SK-N-SH (cell line): ENCODE results near the gene SSPN. TPM values are rescaled to one million over a fixed set of nuclear protein-coding genes. Genes with fewer than 3 reads are reported as not detected.

Experiments
- CTCF ChIA-PET: fragments of 300-600, 350-600 bp; formaldehyde crosslinking; extraction: SDS; loops from one replicate; lab custom pipeline; 2021; lab: Yijun Ruan, JAX
- POLR2A ChIA-PET: fragments of 350-600 bp; sonication (Branson Sonifier 250); formaldehyde crosslinking; extraction: SDS; loops from one replicate; lab custom pipeline; 2020; ENCODE audit warnings: antibody characterized with exemption, inconsistent platforms; lab: Yijun Ruan, JAX
- DNase-seq: peaks from one replicate; pipeline ENCODE4 v3.0.0; 2012
- H2AFZ ChIP-seq: fragments of 200-600 bp; sonication (generic); 2 replicates; pipeline ENCODE4 v1.8.1; 2016; ENCODE audit warnings: antibody characterized with exemption, mild to moderate bottlenecking, low read depth
- H3F3A ChIP-seq: fragments of 200-600 bp; sonication (generic); replicated peaks from 2 replicates; pipeline ENCODE3; 2016; ENCODE audit warnings: antibody characterized with exemption, mild to moderate bottlenecking; ENCODE audit not compliant: insufficient read depth
- H3K27ac ChIP-seq, 2 experiments: fragments of 200-500 bp in 1 of 2; fragments of 200-600 bp in 1 of 2; sonication (Bioruptor generic) in 1 of 2; sonication (generic), shearing (Covaris generic) in 1 of 2; 2 replicates each; pipeline versions ENCODE4 v1.5.1 to v1.6.1; 2014 to 2016; ENCODE audit warnings: low read depth in 2 of 2, inconsistent platforms in 1 of 2, low read length in 1 of 2, mild to moderate bottlenecking in 1 of 2, mixed read lengths in 1 of 2
- H3K27me3 ChIP-seq: fragments of 200-600 bp; sonication (generic), shearing (Covaris generic); 2 replicates; pipeline ENCODE4 v1.6.1; 2016; ENCODE audit warnings: mixed run types; ENCODE audit not compliant: insufficient read depth
- H3K36me3 ChIP-seq, 2 experiments: fragments of 200-500 bp in 1 of 2; fragments of 200-600 bp in 1 of 2; sonication (Bioruptor generic) in 1 of 2; sonication (generic) in 1 of 2; replicated peaks in 1 of 2; 2 replicates each; pipeline versions ENCODE3 to v1.5.1; 2014 to 2016; ENCODE audit warnings: low read length in 1 of 2, mild to moderate bottlenecking in 1 of 2; ENCODE audit not compliant: insufficient read depth in 2 of 2, control insufficient read depth in 1 of 2
- H3K4me1 ChIP-seq, 2 experiments: fragments of 200-500 bp in 1 of 2; fragments of 200-600 bp in 1 of 2; sonication (Bioruptor generic) in 1 of 2; sonication (generic), shearing (Covaris generic) in 1 of 2; 2 replicates each; pipeline versions ENCODE4 v1.5.1 to v1.6.1; 2014 to 2016; ENCODE audit warnings: low read depth in 1 of 2, low read length in 1 of 2, mixed run types in 1 of 2; ENCODE audit not compliant: insufficient read depth in 2 of 2, control insufficient read depth in 1 of 2
- H3K4me2 ChIP-seq: fragments of 200-600 bp; sonication (generic), shearing (Covaris generic); 2 replicates; pipeline ENCODE4 v1.6.1; 2017; ENCODE audit warnings: mixed run types
- H3K4me3 ChIP-seq, 2 experiments: fragments of 200-500 bp in 1 of 2; fragments of 200-600 bp in 1 of 2; sonication (Bioruptor generic) in 1 of 2; sonication (generic), shearing (Covaris generic) in 1 of 2; 2 replicates each; pipeline versions ENCODE4 v1.5.1 to v1.8.1; 2014 to 2016; ENCODE audit warnings: low read depth in 2 of 2, inconsistent platforms in 1 of 2, low read length in 1 of 2, mild to moderate bottlenecking in 1 of 2, mixed read lengths in 1 of 2, moderate library complexity in 1 of 2
- H3K79me2 ChIP-seq: fragments of 200-600 bp; sonication (generic); 2 replicates; pipeline ENCODE4 v1.8.1; 2017; ENCODE audit warnings: mild to moderate bottlenecking; ENCODE audit not compliant: insufficient read depth
- H3K9ac ChIP-seq: fragments of 200-600 bp; sonication (generic); 2 replicates; pipeline ENCODE4 v1.6.1; 2017; ENCODE audit warnings: mixed run types
- H3K9me2 ChIP-seq: fragments of 200-600 bp; sonication (generic); 2 replicates; pipeline ENCODE4 v1.6.1; 2017; ENCODE audit warnings: mixed run types
- H3K9me3 ChIP-seq: fragments of 200-600 bp; sonication (generic); 2 replicates; pipeline ENCODE4 v1.6.1; 2017; ENCODE audit warnings: mixed run types, mild to moderate bottlenecking, moderate library complexity
- H4K20me1 ChIP-seq: fragments of 200-600 bp; sonication (generic); 2 replicates; pipeline ENCODE4 v1.6.1; 2017; ENCODE audit warnings: mild to moderate bottlenecking, mixed run types; ENCODE audit not compliant: insufficient read depth
- CHD2 ChIP-seq: fragments of 150-350 bp; IDR thresholded peaks from 2 replicates; pipeline ENCODE4 v1.6.1; 2018; ENCODE audit warnings: low read length; ENCODE audit not compliant: partially characterized antibody
- EP300 ChIP-seq, 2 experiments: IDR thresholded peaks; 2 replicates each; pipeline versions ENCODE4 v1.4.0 to v1.6.1; 2012; ENCODE audit warnings: borderline replicate concordance in 1 of 2, low read depth in 1 of 2, low read length in 1 of 2
- FOSL2 ChIP-seq: IDR thresholded peaks from 2 replicates; pipeline ENCODE4 v1.4.0; 2012; ENCODE audit warnings: low read depth, mild to moderate bottlenecking, moderate library complexity, borderline replicate concordance
- GABPA ChIP-seq: IDR thresholded peaks from 2 replicates; pipeline ENCODE4 v1.4.0; 2012; ENCODE audit warnings: low read depth, mild to moderate bottlenecking
- JUND ChIP-seq: IDR thresholded peaks from 2 replicates; pipeline ENCODE4 v1.4.0; 2012
- MAX ChIP-seq: IDR thresholded peaks from 2 replicates; pipeline ENCODE4 v1.4.0; 2012; ENCODE audit warnings: low read depth
- MEF2A ChIP-seq: IDR thresholded peaks from 2 replicates; pipeline ENCODE4 v1.4.0; 2012; ENCODE audit warnings: low read depth, borderline replicate concordance
- MXI1 ChIP-seq: IDR thresholded peaks from 2 replicates; pipeline ENCODE4 v1.6.1; 2012; ENCODE audit warnings: mild to moderate bottlenecking, low read depth, low read length, improper control_type of control experiment
- NFIC ChIP-seq: IDR thresholded peaks from 2 replicates; pipeline ENCODE4 v1.4.0; 2012; ENCODE audit warnings: borderline replicate concordance
- NRF1 ChIP-seq: IDR thresholded peaks from 2 replicates; pipeline ENCODE4 v1.6.1; 2012; ENCODE audit warnings: low read depth, mild to moderate bottlenecking, low read length
- POLR2AphosphoS5 ChIP-seq: IDR thresholded peaks from 2 replicates; pipeline ENCODE4 v1.6.1; 2012; ENCODE audit warnings: low read depth, low read length
- SMC3 ChIP-seq: IDR thresholded peaks from 2 replicates; pipeline ENCODE4 v1.6.1; 2012; ENCODE audit warnings: low read depth, low read length, improper control_type of control experiment
- TCF12 ChIP-seq: IDR thresholded peaks from 2 replicates; pipeline ENCODE4 v1.4.0; 2012
- WGBS: methylation state at CpG from one replicate; pipeline ENCODE4 v1.1.6; 2017; ENCODE audit warnings: low lambda C conversion rate; 5-methylcytosine and 5-hydroxymethylcytosine counted together
- polyA plus RNA-seq, 3 experiments: library from polyadenylated mRNA; depleted of rRNA; stranded (reverse); fragments of >200 nt; gene quantifications; 2 replicates each; pipeline ENCODE4 v1.2.3, GENCODE V29; 2012
- TF ChIP-seq, protein P1 (sequence below): IDR thresholded peaks from 2 replicates; pipeline ENCODE4; 2012
- TF ChIP-seq, protein P2 (sequence below): IDR thresholded peaks from 2 replicates; pipeline ENCODE4 v1.4.0; 2012; ENCODE audit warnings: low read depth, borderline replicate concordance
- TF ChIP-seq, protein P3 (sequence below): IDR thresholded peaks from 2 replicates; pipeline ENCODE4 v1.6.1; 2012; ENCODE audit warnings: mild to moderate bottlenecking, low read depth, low read length, moderate library complexity

The SSPN gene
- polyA plus RNA-seq, 1 of the 3 experiments (the other 2 are of a cell fraction) = 5.9 TPM

DNA sequence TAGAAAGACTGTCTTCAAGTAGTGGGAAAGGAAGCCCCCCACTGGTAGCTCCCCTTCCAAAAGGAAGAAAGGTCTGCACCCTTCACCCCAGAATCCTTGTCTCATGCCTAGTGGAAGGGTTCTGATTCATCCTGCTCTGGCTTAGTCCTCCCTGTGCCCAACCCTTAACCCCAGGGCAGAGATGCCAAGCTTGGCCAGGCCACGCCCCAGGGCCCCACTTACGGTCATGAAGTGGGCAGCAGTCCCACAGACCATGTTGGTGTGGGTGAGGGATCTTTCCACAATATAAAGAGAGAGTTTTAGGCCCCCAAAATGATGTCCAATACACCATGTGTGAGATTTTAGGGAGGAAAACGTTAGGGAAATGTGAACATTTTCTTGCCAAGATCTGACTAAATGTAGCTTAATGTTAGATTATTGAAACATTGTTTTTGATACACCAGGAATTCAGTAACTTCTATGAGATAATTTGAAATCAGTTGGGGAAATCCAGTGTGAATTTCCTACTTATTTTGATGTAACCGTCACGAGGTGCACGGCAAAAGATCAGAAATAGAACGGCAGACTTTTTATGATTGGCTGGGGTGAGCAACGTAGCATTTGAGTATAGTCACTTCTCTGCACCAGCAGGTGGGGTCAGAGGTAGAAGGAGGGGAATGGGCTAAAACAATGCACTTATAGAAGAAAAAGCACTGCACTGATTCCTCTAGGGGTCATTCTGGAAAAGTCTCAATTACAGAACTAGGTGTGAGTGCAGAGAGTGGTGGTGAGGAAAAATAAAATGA, 8.2 kb upstream of the SSPN start:
- ChIA-PET CTCF (interaction anchor here (0.8 to 1.7 kb wide), 2 partner anchors 9 to 65 kb away, joined by 3 to 4 read pairs; partner anchors contain the start of gene SSPN), POLR2A (no interaction called here)
- Histone ChIP-seq H3K4me2 (no peak overlapping the region), H3F3A (peaks cover 4% of the 10 kb centered on the region), H3K9me2 (no peaks in the 10 kb centered on the region), H3K27me3 (no peaks in the 10 kb centered on the region), H3K27ac (peak overlapping the region in 1 of 2 experiments; percentile 62; a peak in 2 of 4 replicates), H3K4me1 (peaks cover 0 to 5% of the 10 kb centered on the region in 2 experiments; a peak in 1 of 4 replicates), H3K9ac (no peak overlapping the region), H4K20me1 (no peaks in the 10 kb centered on the region), H3K9me3 (no peaks in the 10 kb centered on the region), H2AFZ (no peak overlapping the region), H3K79me2 (no peaks in the 10 kb centered on the region), H3K4me3 (no peak overlapping the region), H3K36me3 (no peaks in the 10 kb centered on the region)
- TF ChIP-seq SMC3 = no peak
- WGBS = 75% methylated on average over 8 of the region's 8 CpGs
- DNase-seq = no peak

GRCh38 chr12:26188127-26188526, 7.2 kb upstream of the SSPN start:
- TF ChIP-seq, protein P1, sequence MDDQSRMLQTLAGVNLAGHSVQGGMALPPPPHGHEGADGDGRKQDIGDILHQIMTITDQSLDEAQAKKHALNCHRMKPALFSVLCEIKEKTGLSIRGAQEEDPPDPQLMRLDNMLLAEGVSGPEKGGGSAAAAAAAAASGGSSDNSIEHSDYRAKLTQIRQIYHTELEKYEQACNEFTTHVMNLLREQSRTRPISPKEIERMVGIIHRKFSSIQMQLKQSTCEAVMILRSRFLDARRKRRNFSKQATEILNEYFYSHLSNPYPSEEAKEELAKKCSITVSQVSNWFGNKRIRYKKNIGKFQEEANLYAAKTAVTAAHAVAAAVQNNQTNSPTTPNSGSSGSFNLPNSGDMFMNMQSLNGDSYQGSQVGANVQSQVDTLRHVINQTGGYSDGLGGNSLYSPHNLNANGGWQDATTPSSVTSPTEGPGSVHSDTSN = peak; percentile 73
- TF ChIP-seq POLR2AphosphoS5 = peak; percentile 54; the same call in 1 of the 2 replicates
- peak; percentile 56 for TF ChIP-seq JUND
- TF ChIP-seq MXI1 = no peak
- TF ChIP-seq MEF2A = peak; percentile 58; the same call in 1 of the 2 replicates
- peak in 1 of 2 experiments; percentile 52; a peak in 1 of 4 replicates for TF ChIP-seq EP300 (IDR thresholded peaks at IDR 0.05; ENCODE audit: borderline replicate concordance in 1 of 2, low read depth in 1 of 2, low read length in 1 of 2)
- peak; percentile 17; the same call in 1 of the 2 replicates for TF ChIP-seq MAX
- TF ChIP-seq FOSL2 = peak; percentile 50
- TF ChIP-seq NFIC = peak; percentile 81; the same call in 1 of the 2 replicates
- TF ChIP-seq CHD2 = no peak
- no peak for TF ChIP-seq GABPA
- TF ChIP-seq, protein P2, sequence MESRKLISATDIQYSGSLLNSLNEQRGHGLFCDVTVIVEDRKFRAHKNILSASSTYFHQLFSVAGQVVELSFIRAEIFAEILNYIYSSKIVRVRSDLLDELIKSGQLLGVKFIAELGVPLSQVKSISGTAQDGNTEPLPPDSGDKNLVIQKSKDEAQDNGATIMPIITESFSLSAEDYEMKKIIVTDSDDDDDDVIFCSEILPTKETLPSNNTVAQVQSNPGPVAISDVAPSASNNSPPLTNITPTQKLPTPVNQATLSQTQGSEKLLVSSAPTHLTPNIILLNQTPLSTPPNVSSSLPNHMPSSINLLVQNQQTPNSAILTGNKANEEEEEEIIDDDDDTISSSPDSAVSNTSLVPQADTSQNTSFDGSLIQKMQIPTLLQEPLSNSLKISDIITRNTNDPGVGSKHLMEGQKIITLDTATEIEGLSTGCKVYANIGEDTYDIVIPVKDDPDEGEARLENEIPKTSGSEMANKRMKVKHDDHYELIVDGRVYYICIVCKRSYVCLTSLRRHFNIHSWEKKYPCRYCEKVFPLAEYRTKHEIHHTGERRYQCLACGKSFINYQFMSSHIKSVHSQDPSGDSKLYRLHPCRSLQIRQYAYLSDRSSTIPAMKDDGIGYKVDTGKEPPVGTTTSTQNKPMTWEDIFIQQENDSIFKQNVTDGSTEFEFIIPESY = peak; percentile 16; the same call in 1 of the 2 replicates
- peak; percentile 91 for TF ChIP-seq TCF12
- TF ChIP-seq, protein P3, sequence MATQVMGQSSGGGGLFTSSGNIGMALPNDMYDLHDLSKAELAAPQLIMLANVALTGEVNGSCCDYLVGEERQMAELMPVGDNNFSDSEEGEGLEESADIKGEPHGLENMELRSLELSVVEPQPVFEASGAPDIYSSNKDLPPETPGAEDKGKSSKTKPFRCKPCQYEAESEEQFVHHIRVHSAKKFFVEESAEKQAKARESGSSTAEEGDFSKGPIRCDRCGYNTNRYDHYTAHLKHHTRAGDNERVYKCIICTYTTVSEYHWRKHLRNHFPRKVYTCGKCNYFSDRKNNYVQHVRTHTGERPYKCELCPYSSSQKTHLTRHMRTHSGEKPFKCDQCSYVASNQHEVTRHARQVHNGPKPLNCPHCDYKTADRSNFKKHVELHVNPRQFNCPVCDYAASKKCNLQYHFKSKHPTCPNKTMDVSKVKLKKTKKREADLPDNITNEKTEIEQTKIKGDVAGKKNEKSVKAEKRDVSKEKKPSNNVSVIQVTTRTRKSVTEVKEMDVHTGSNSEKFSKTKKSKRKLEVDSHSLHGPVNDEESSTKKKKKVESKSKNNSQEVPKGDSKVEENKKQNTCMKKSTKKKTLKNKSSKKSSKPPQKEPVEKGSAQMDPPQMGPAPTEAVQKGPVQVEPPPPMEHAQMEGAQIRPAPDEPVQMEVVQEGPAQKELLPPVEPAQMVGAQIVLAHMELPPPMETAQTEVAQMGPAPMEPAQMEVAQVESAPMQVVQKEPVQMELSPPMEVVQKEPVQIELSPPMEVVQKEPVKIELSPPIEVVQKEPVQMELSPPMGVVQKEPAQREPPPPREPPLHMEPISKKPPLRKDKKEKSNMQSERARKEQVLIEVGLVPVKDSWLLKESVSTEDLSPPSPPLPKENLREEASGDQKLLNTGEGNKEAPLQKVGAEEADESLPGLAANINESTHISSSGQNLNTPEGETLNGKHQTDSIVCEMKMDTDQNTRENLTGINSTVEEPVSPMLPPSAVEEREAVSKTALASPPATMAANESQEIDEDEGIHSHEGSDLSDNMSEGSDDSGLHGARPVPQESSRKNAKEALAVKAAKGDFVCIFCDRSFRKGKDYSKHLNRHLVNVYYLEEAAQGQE = no peak
- no peak for TF ChIP-seq NRF1
- TF ChIP-seq, all 33 proteins: peak for 10
- Histone ChIP-seq H3K9ac (no peak overlapping the region), H3K9me2 (no peaks in the 10 kb centered on the region), H3K4me1 (peaks cover 0 to 5% of the 10 kb centered on the region in 2 experiments; a peak in 2 of 4 replicates), H3K79me2 (no peaks in the 10 kb centered on the region), H3K4me2 (0 out of 2 replicates have a peak overlapping the region, but pooled peaks have one; percentile 1), H3K27me3 (no peaks in the 10 kb centered on the region), H3K9me3 (no peaks in the 10 kb centered on the region), H4K20me1 (no peaks in the 10 kb centered on the region), H3K27ac (peak overlapping the region; percentile 39 to 62; a peak in 3 of 4 replicates), H3K4me3 (no peak overlapping the region), H3F3A (peaks cover 4% of the 10 kb centered on the region), H2AFZ (no peak overlapping the region), H3K36me3 (no peaks in the 10 kb centered on the region)
- POLR2A ChIA-PET = no interaction called here
- WGBS = 4% methylated on average over 1 of the region's 1 CpG
- DNase-seq = no peak
- CTCF ChIA-PET = interaction anchor here (1.7 kb wide), 1 partner anchor 65 kb away, joined by 4 read pairs; no protein-coding TSS in a partner anchor
